ENCODE results near the gene ADK.
A peak's percentile ranks its signal among the peaks of the same experiment; 100 is the strongest.

Gene ADK

DNA sequence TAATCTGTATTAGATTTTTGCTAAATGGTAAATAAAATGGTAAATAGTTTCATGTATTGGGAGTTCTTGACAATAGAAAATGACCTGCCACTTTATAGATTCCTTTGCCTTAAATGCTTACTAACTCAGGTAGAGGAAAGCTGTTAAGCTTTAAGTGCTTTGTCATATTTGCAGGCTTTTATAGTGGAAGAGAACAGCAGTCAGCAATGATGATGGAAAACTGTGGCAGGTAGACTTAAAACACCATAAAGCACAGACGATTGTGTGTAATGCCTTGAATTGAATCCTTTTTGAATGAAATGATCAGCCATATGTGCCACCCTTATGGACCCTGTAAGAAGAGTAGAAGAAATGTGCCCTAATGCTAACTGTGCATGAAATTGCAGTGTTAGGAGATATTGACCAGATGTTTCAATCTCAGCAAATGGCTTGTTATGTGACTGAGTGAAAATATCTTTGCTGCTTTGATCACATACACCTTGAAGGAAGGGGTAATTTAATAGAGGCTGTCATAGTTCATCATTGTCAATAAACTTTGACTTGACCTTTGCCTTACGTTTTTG lies 230.4 kb downstream of the ADK start:
- H3K4me3 ChIP-seq (replicated peaks; ENCODE audit: insufficient read depth, low read length): no peak overlapping the region
- no peak for DNase-seq (ENCODE audit: low read depth in 1 of 2, low spot score in 1 of 2)
- TF ChIP-seq, protein P1, sequence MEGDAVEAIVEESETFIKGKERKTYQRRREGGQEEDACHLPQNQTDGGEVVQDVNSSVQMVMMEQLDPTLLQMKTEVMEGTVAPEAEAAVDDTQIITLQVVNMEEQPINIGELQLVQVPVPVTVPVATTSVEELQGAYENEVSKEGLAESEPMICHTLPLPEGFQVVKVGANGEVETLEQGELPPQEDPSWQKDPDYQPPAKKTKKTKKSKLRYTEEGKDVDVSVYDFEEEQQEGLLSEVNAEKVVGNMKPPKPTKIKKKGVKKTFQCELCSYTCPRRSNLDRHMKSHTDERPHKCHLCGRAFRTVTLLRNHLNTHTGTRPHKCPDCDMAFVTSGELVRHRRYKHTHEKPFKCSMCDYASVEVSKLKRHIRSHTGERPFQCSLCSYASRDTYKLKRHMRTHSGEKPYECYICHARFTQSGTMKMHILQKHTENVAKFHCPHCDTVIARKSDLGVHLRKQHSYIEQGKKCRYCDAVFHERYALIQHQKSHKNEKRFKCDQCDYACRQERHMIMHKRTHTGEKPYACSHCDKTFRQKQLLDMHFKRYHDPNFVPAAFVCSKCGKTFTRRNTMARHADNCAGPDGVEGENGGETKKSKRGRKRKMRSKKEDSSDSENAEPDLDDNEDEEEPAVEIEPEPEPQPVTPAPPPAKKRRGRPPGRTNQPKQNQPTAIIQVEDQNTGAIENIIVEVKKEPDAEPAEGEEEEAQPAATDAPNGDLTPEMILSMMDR (IDR thresholded peaks at IDR 0.05; ENCODE audit: insufficient read depth, low read length): no peak
- TF ChIP-seq, protein P2, sequence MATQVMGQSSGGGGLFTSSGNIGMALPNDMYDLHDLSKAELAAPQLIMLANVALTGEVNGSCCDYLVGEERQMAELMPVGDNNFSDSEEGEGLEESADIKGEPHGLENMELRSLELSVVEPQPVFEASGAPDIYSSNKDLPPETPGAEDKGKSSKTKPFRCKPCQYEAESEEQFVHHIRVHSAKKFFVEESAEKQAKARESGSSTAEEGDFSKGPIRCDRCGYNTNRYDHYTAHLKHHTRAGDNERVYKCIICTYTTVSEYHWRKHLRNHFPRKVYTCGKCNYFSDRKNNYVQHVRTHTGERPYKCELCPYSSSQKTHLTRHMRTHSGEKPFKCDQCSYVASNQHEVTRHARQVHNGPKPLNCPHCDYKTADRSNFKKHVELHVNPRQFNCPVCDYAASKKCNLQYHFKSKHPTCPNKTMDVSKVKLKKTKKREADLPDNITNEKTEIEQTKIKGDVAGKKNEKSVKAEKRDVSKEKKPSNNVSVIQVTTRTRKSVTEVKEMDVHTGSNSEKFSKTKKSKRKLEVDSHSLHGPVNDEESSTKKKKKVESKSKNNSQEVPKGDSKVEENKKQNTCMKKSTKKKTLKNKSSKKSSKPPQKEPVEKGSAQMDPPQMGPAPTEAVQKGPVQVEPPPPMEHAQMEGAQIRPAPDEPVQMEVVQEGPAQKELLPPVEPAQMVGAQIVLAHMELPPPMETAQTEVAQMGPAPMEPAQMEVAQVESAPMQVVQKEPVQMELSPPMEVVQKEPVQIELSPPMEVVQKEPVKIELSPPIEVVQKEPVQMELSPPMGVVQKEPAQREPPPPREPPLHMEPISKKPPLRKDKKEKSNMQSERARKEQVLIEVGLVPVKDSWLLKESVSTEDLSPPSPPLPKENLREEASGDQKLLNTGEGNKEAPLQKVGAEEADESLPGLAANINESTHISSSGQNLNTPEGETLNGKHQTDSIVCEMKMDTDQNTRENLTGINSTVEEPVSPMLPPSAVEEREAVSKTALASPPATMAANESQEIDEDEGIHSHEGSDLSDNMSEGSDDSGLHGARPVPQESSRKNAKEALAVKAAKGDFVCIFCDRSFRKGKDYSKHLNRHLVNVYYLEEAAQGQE (IDR thresholded peaks at IDR 0.05; ENCODE audit: insufficient replicate concordance, low read depth): no peak
- TF ChIP-seq POLR2AphosphoS5 (IDR thresholded peaks at IDR 0.05; ENCODE audit: low read depth) (no peak), GABPA (IDR thresholded peaks at IDR 0.05; ENCODE audit: low read depth) (no peak), SPI1 (IDR thresholded peaks at IDR 0.05; ENCODE audit: borderline replicate concordance, low read depth) (no peak)
- no peaks in the 10 kb centered on the region for H3K27me3 ChIP-seq (ENCODE audit: insufficient read depth, poor library complexity, severe bottlenecking)
- no peak overlapping the region for H3K27ac ChIP-seq (replicated peaks)

- no peak overlapping the region for H3K27ac ChIP-seq (replicated peaks)
- DNase-seq (ENCODE audit: low read depth in 1 of 2, low spot score in 1 of 2): no peak
- no peaks in the 10 kb centered on the region for H3K27me3 ChIP-seq (ENCODE audit: insufficient read depth, poor library complexity, severe bottlenecking)
- no peak overlapping the region for H3K4me3 ChIP-seq (replicated peaks; ENCODE audit: insufficient read depth, low read length)
- TF ChIP-seq, protein P2 (IDR thresholded peaks at IDR 0.05; ENCODE audit: insufficient replicate concordance, low read depth): no peak
- TF ChIP-seq POLR2AphosphoS5 (IDR thresholded peaks at IDR 0.05; ENCODE audit: low read depth): no peak
- 0 out of 2 replicates have a peak, but pooled peaks have one; percentile 1 for TF ChIP-seq SPI1 (IDR thresholded peaks at IDR 0.05; ENCODE audit: borderline replicate concordance, low read depth)
- TF ChIP-seq GABPA (IDR thresholded peaks at IDR 0.05; ENCODE audit: low read depth): no peak
- TF ChIP-seq, protein P1 (IDR thresholded peaks at IDR 0.05; ENCODE audit: insufficient read depth, low read length): no peak
Observed at GRCh38 chr10:74382663-74383062, 231.6 kb downstream of the ADK start.

DNA sequence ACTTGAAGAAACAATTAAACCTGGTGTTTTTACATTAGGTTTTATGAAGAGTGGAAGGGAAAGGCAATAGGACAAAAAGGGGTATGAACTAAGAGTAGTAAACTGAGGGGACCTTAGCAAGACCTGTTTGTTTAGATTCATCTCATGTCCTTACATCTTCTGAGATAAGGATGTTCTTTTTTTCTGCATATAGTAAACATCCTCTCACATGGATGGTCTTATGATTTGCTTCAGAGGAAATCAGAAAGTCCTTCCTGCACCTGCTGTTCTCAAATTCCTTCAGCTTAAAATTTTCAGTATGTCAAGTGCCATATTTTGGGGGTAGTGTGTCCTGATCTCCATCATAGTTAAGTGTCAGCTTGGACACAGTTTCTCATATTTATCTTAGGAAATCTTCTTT lies 232.6 kb downstream of the ADK start:
- Histone ChIP-seq H3K4me3 (replicated peaks; ENCODE audit: insufficient read depth, low read length) (no peak overlapping the region), H3K27me3 (ENCODE audit: insufficient read depth, poor library complexity, severe bottlenecking) (no peaks in the 10 kb centered on the region), H3K27ac (replicated peaks) (no peak overlapping the region)
- TF ChIP-seq GABPA (IDR thresholded peaks at IDR 0.05; ENCODE audit: low read depth) (no peak), POLR2AphosphoS5 (IDR thresholded peaks at IDR 0.05; ENCODE audit: low read depth) (no peak), SPI1 (IDR thresholded peaks at IDR 0.05; ENCODE audit: borderline replicate concordance, low read depth) (no peak)
- TF ChIP-seq, protein P2 (IDR thresholded peaks at IDR 0.05; ENCODE audit: insufficient replicate concordance, low read depth): no peak
- TF ChIP-seq, protein P1 (IDR thresholded peaks at IDR 0.05; ENCODE audit: insufficient read depth, low read length): no peak
- no peak for DNase-seq (ENCODE audit: low read depth in 1 of 2, low spot score in 1 of 2)

Measured in HL-60 (cell line).